SU-DHL-6 (cell line): Measurements from ENCODE around the gene EHBP1.

ENCODE experiments used
- H2AFZ ChIP-seq: fragments of 200-600 bp; sonication (generic); 2 replicates; pipeline ENCODE4 v1.6.1; 2014; ENCODE audit warnings: low read depth, mild to moderate bottlenecking, moderate library complexity, mixed read lengths, antibody characterized with exemption, low read length; ENCODE audit not compliant: severe bottlenecking
- H3F3A ChIP-seq: fragments of 200-600 bp; shearing (Covaris generic); 2 replicates; pipeline ENCODE4 v1.6.0; 2016; ENCODE audit warnings: antibody characterized with exemption, mild to moderate bottlenecking; ENCODE audit not compliant: insufficient read depth
- H3K27ac ChIP-seq: fragments of 200-600 bp; sonication (generic); 2 replicates; pipeline ENCODE4 v1.5.1; 2016; ENCODE audit warnings: low read depth, mild to moderate bottlenecking, low read length, moderate library complexity, mixed read lengths
- H3K27me3 ChIP-seq: fragments of 200-600 bp; sonication (generic), shearing (Covaris generic); 2 replicates; pipeline ENCODE4 v1.6.0; 2014; ENCODE audit warnings: mild to moderate bottlenecking, low read length
- H3K36me3 ChIP-seq: fragments of 200-600 bp; sonication (generic); 2 replicates; pipeline ENCODE4 v1.6.1; 2014; ENCODE audit warnings: mild to moderate bottlenecking, low read length, mixed read lengths
- H3K4me2 ChIP-seq: fragments of 300-600, 200-600 bp; shearing (Covaris generic), sonication (generic); 2 replicates; pipeline ENCODE4 v1.6.0; 2014; ENCODE audit warnings: low read length, low read depth, mild to moderate bottlenecking; ENCODE audit not compliant: poor library complexity, severe bottlenecking
- H3K4me3 ChIP-seq: fragments of 200-600 bp; sonication (generic); 2 replicates; pipeline ENCODE4 v1.5.1; 2014; ENCODE audit warnings: antibody characterized with exemption, low read length, mild to moderate bottlenecking, mixed read lengths; ENCODE audit not compliant: insufficient read depth, poor library complexity, severe bottlenecking
- H3K79me2 ChIP-seq: fragments of 200-600 bp; sonication (generic); 2 replicates; pipeline ENCODE4 v1.6.1; 2014; ENCODE audit warnings: mild to moderate bottlenecking, low read length, moderate library complexity; ENCODE audit not compliant: insufficient read depth
- H3K9ac ChIP-seq: fragments of 200-600 bp; sonication (generic); 2 replicates; pipeline ENCODE4 v1.7.0; 2014; ENCODE audit warnings: mild to moderate bottlenecking, low read length
- H3K9me2 ChIP-seq: fragments of 200-600 bp; sonication (generic); replicated peaks from 2 replicates; pipeline ENCODE4 v1.6.1; 2014; ENCODE audit warnings: low read length; ENCODE audit not compliant: insufficient read depth
- H3K9me3 ChIP-seq: fragments of 200-600 bp; sonication (generic); 2 replicates; pipeline ENCODE4 v1.6.1; 2014; ENCODE audit warnings: low read length, mixed read lengths; ENCODE audit not compliant: insufficient read depth
- H4K20me1 ChIP-seq: fragments of 200-600 bp; sonication (generic); 2 replicates; pipeline ENCODE4 v1.6.1; 2014; ENCODE audit warnings: low read depth, mild to moderate bottlenecking, antibody characterized with exemption, low read length, moderate library complexity, mixed read lengths
- CTCF ChIP-seq: fragments of 200-600 bp; sonication (generic); IDR thresholded peaks from one replicate; pipeline ENCODE4 v1.5.1; 2017; ENCODE audit warnings: antibody characterized with exemption, mild to moderate bottlenecking, low read length, moderate library complexity; ENCODE audit not compliant: insufficient read depth, poor library complexity, severe bottlenecking
- EZH2phosphoT487 ChIP-seq: fragments of 200-600 bp; sonication (generic), shearing (Covaris generic); conservative IDR thresholded peaks from 2 replicates; pipeline ENCODE4 v1.6.1; 2018; ENCODE audit warnings: mild to moderate bottlenecking, antibody characterized with exemption, low read length, moderate library complexity, mixed read lengths

The EHBP1 gene

GRCh38 chr2:63053081-63053888, 347.8 kb downstream of the EHBP1 start:
- TF ChIP-seq EZH2phosphoT487 = no peak
- no peak for TF ChIP-seq CTCF
- no peak overlapping the region for H3K9ac ChIP-seq
- H3K27ac ChIP-seq = no peak overlapping the region
- no peaks in the 10 kb centered on the region; the same call in 1 of the 2 replicates for H3K79me2 ChIP-seq
- H3K4me2 ChIP-seq = no peak overlapping the region
- H3K4me3 ChIP-seq = no peak overlapping the region
- H3F3A ChIP-seq = no peaks in the 10 kb centered on the region
- no peaks in the 10 kb centered on the region for H4K20me1 ChIP-seq
- no peak overlapping the region for H2AFZ ChIP-seq
- no peaks in the 10 kb centered on the region for H3K9me3 ChIP-seq
- no peaks in the 10 kb centered on the region for H3K9me2 ChIP-seq
- H3K36me3 ChIP-seq = no peaks in the 10 kb centered on the region
- H3K27me3 ChIP-seq = no peaks in the 10 kb centered on the region

DNA sequence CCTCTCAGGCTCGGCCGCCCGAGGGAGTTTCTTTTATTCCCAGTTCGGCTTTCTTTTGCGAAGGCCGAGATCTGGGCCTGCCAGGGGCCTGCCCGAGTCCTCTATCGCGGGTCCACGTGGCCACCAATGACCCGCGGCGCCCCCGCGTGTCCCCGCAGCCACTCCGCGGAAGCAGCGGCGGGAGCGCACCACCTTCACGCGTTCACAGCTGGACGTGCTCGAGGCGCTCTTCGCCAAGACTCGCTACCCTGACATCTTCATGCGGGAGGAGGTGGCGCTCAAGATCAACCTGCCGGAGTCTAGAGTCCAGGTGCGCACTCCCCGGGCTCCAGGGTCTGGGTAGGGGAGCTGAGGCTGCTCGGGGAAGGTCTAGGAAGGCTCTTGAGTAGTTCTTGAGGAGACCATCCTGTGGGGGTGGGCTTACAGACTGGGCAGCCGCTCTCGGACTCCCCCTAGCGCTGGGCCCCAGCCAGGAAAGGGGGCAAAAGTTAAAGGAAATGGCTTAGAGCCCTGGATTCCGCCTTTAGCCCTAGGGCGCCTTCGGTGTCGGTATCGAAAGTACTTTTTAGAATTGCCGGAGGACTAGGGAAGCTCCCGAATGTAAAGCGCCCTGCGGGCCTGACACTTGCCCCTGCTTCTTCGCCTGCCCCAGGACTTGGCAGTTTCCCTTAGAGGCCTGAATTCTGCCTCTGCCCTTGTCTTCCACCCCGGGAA, 348.5 kb downstream of the EHBP1 start:
- Histone ChIP-seq H3K9ac (no peak overlapping the region), H3F3A (no peaks in the 10 kb centered on the region), H3K36me3 (no peaks in the 10 kb centered on the region), H3K27ac (no peak overlapping the region), H3K9me3 (no peaks in the 10 kb centered on the region), H2AFZ (no peak overlapping the region), H3K9me2 (no peaks in the 10 kb centered on the region), H3K27me3 (no peaks in the 10 kb centered on the region), H3K79me2 (no peaks in the 10 kb centered on the region; the same call in 1 of the 2 replicates), H3K4me3 (no peak overlapping the region), H4K20me1 (no peaks in the 10 kb centered on the region), H3K4me2 (no peak overlapping the region)
- TF ChIP-seq EZH2phosphoT487 (no peak), CTCF (no peak)

GRCh38 chr2:63054841-63055225, 349.3 kb downstream of the EHBP1 start:
- Histone ChIP-seq H3K27me3 (no peaks in the 10 kb centered on the region), H4K20me1 (no peaks in the 10 kb centered on the region), H2AFZ (no peak overlapping the region), H3K4me2 (no peak overlapping the region), H3K9ac (no peak overlapping the region), H3K27ac (no peak overlapping the region), H3K4me3 (no peak overlapping the region), H3F3A (no peaks in the 10 kb centered on the region), H3K36me3 (no peaks in the 10 kb centered on the region), H3K79me2 (no peaks in the 10 kb centered on the region; the same call in 1 of the 2 replicates), H3K9me2 (no peaks in the 10 kb centered on the region), H3K9me3 (no peaks in the 10 kb centered on the region)
- TF ChIP-seq EZH2phosphoT487 = no peak
- no peak for TF ChIP-seq CTCF
